Measurements from ENCODE around the gene MED16. TPM values are rescaled to one million over a fixed set of nuclear protein-coding genes. Genes with fewer than 3 reads are reported as not detected.
"Not testable (repeated sequence)": the region's sequence is repeated elsewhere in the genome, so short reads cannot be mapped to it uniquely, and the experiment has no call there.

Gene MED16
- total RNA-seq, 2 donors from 2014 or later: 29.4 to 33.6 TPM

DNA sequence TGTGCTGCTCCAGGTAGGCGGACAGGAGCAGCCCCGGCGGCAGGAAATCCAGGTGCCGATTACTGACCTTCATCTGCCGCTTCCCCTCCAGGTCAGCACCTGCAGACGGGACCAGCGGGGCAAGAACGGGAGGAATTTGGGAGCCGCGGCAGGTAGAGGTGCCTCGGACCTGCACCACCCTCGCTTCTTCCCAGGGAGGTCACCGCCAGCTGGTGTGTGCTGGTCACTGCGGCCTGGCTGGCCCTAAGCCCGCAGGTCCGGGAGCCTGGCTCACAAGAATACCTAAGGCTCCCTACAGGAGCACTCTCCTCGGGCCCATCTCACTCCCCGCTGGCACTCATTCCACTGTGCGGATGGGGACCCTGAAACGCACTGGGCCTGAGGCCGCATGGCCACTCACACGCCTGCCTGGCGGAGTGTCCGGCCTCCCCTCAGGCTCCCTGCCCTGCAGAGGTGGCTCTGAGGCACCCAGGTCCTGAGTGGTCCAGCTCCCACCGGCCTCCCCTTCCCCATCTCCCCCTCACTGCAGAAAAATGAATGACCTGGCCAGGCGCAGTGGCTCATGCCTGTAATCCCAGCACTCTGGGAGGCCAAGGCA is 4.6 kb upstream of the MED16 start:
- no peak for DNase-seq (ENCODE audit: low spot score)
- intact Hi-C loops (cut with DNase I): no loop called here

DNA sequence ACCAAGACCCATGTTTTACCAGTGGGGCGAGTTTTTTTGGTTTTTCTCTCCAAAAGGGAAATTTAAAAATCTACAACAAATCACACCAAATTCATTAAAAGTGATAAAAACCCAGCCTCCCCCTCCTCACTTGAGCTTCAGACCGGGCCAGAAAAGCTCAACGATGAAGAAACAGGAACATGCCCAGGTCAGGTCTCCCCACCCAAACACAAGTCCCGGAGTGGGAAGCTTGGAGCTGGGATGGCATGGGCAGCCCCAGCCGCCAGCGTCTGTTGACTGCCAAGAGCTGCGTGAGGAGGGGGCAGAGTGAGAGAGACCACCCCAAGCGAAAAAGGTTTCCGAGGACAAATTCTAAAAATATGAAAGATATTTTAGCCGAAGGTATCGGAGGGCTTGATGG is 4.0 kb upstream of the MED16 start:
- DNase-seq (ENCODE audit: low spot score): no peak
- intact Hi-C loops (cut with DNase I): no loop called here

DNA sequence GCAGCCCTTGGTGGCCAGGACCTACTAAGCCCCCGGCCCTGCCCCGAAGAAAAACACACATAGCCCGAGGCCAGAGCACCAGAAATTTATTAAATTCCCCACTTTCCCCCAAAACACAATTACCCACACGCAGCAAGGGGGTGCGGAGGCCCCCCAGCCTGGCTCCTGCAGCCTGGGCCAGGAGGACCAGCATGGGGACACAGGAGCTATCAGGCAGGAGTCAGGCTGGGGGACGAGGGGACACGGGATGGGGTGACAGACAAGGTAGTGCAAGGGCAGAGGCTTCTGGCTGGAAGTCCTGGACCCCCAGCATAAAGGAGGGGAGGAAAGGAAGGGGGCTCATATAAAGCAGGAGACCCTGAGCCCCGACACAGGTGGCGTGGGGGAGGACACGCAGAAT is 3.4 kb upstream of the MED16 start:
- intact Hi-C loops (cut with DNase I): no loop called here
- DNase-seq (ENCODE audit: low spot score): no peak

DNA sequence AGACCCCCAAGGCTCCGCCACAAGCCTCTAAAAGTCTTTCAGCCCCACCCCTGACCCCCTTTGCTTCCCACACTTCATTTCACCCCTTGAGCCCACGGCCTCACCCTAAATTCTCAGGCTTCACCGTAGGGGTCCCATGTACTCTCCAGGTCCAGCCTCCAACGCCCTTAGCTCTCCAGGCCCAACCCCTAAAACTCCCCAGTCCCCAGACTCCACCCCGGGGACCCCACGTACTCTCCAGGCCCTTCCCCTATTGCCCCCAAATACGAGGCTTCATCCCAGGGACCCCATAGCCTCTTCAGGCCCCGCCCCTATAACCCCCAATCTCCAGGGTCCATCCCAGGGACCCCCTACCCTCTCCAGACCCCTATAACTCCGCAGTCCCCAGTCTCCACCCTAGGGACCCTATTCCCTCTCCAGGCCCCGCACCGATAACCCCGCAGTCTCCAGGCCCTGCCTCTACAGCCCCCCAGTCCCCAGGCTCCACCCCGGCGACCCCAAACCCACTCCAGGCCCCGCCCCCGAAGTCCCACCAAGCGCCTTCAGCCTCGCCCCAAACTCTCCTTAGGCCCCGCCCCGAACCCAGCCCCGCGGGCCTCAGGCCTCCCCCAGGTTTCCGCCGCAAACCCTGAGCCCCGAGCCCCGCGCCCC is 619 bp downstream of the MED16 start:
- intact Hi-C loops (cut with DNase I): no loop called here
- no peak for DNase-seq (ENCODE audit: low spot score)

DNA sequence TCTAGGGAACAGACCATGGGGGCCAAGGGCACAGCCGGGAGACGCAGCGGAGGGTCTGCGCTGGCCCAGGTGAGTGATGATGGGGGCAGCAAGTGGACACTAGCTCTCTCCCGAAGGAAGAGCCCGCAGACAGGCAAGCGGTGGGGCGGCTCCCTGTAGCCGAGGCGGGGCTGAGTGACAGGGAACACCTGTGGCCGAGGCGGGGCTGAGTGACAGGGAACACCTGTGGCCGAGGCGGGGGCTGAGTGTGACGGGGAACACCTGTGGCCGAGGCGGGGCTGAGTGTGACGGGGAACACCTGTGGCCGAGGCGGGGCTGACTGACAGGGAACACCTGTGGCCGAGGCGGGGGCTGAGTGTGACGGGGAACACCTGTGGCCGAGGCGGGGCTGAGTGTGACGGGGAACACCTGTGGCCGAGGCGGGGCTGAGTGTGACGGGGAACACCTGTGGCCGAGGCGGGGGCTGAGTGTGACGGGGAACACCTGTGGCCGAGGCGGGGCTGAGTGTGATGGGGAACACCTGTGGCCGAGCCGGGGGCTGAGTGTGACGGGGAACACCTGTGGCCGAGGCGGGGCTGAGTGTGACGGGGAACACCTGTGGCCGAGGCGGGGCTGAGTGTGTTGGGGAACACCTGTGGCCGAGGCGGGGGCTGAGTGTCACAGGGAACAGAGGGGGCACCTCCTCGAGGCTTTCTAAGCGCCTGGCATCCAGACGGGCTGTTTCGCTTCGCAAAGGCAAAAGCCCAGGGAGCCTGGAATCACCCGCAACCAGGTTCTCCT is 1.4 kb downstream of the MED16 start:
- DNase-seq (ENCODE audit: low spot score); intact Hi-C loops (cut with DNase I): not testable (repeated sequence)

DNA sequence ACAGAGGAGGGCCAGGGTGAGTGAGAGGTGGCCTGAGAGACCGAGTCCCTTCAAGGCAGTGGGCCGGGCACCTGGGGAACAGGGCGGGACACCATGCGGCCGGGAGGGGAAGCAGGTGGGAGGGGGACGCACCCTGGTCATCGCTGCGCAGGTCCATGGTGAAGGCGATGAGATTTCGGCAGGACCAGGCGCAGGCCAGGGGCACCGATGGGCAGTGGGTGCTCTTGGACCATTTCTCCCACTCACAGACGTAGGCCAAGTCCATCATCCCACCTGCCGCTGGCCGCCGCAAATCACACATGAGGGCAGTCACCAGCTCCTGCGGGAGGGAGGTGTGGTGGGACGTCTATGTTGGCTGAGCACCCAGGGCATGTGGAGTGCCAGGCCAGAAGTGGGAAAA is 2.2 kb downstream of the MED16 start:
- DNase-seq (ENCODE audit: low spot score): no peak
- intact Hi-C loops (cut with DNase I): no loop called here

DNA sequence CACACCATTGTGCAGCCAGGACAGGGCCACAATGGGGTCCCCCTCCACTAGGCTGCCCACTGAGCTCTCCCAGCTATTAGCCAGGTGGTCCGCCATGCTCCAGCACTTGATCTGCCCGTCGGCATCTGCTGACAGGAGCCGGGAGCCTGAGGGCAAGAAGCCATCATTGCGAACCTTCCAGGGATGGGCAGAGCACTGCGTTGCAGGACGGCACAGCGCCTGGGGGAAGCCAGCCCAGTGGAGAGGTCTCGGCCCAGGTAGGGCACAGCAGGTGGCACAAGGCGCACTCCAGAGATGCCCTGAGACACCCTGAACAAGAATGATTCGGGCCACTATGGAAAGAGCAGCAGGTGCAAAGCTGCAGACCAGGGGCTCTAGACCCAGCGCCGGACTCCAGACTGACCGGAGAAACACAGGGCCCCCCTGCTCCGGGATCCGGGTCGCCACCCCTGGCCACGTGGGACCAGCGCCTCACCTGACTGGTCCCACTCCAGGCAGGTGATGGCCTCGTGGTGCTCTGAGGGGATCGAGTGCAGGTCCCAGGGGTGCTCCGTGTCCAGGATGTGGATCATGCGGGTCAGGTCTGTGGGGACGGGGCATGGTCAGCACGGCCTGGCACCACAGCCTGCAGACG is 3.2 kb downstream of the MED16 start:
- DNase-seq (ENCODE audit: low spot score): no peak
- intact Hi-C loops (cut with DNase I): loop anchor here in 1 of 2 donors (10.0 kb wide), 1 partner anchor 285 kb away; the partner anchor contains the start of gene SBNO2

DNA sequence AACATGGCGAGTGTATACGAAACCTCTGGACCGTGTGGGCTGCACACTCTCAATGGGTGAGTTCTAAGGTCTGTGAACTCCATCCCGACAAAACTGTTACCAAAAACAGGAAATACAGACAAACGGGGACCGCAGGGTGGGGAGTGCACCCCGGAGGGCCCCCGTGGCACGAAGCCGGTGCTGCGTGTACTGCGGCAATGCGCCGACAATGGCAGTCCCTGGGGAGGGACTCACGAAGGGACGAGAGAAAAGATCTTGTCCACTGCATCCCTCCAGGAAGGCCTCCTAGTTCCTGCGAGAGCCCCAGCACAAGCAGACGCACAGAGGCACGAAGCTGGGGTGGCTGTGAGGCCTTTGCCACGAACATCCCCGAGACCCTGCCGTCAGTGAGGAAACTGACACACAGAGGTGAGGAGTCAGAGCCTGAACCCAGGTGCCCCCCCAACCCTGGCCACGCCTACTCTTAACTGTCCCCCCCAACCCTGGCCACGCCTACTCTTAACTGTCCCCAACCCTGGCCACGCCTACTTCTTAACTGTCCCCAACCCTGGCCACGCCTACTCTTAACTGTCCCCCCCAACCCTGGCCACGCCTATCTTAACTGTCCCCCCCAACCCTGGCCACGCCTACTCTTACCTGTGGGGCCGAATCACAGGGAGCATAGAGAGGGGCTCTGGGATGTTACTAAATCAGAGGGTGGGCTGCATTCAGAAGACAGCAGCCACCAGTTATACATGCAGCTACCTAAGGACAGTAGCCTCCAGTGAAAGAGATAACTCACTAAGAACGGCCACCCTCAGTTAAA is 4.2 kb downstream of the MED16 start:
- intact Hi-C loops (cut with DNase I): loop anchor here in 1 of 2 donors (10.0 kb wide), 1 partner anchor 286 kb away; the partner anchor contains the start of gene SBNO2
- DNase-seq (ENCODE audit: low spot score): no peak

DNA sequence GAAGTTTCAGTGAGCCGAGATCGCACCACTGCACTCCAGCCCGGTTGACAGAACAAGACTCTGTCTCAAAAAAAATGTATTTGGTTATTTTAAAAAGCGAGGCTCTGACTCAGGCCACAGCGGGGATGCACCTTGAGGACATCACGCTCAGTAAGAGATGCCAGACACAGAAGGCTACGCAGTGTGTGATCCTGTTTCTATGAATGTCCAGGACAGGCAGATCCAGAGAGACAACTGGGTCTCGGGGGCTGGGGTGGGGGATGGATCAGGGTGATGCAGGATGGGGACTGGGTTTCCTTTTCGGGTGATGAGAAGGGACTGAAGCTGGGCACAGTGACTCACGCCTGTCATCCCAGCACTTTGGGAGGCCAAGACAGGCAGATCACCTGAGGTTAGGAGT is 5.4 kb downstream of the MED16 start:
- intact Hi-C loops (cut with DNase I): loop anchor here in 1 of 2 donors (10.0 kb wide), 1 partner anchor 287 kb away; the partner anchor contains the start of gene SBNO2

DNA sequence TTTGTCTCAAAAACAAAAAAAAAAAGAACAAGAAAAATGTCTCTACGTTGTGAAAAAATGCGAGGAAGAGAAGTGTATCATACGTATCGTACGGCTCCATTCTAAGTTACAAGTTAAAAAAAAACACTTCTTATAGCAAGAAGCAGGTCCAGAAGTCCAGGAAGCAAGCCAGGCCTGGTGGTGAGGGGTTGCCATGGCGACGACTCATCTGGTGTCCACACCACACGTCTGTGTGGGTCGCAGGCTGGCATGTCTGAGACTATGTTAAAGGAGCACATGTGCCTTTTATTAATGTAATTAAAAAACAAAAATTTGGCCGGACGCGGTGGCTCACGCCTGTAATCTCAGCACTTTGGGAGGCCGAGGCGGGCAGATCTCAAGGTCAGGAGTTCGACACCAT is 5.9 kb downstream of the MED16 start:
- DNase-seq (ENCODE audit: low spot score): no peak
- intact Hi-C loops (cut with DNase I): loop anchor here in 1 of 2 donors (10.0 kb wide), 1 partner anchor 288 kb away; the partner anchor contains the start of gene SBNO2

More for the DNA sequence above, 5.4 kb downstream of the MED16 start:
- DNase-seq (ENCODE audit: low spot score): no peak

DNA sequence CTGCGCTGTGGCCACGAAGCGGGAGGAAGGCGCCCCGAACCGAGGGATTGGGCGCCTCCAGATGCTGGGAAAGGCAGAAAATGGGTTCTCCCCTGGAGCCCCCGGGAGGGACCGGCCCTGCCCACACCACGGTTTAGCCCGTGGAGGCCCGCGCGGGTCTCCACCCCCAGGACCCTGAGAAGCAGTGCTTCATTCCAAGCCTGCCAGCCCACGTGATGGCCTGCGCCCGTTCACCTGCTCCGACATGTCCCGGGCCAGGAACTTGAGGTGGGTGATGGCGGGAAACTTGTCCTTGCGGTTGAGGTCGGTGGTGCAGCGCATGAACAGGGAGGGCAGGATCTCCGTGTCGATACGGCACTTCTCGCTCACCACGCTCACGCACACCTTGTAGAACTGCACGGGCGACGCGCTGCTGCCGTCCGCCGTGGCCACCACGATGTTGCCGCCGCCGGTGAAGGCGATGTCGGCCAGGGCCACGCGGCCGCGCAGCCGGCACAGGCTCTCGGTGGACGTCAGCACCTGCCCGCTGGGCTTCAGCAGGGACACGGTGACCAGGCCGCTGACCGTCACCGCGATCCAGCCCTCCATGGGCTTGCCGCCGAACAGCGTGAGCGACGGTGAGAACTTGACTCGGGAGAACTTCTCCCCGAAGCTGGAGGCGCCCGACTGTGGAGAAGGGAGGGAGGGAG is 7.3 kb downstream of the MED16 start:
- intact Hi-C loops (cut with DNase I): loop anchor here in 1 of 2 donors (10.0 kb wide), 1 partner anchor 289 kb away; the partner anchor contains the start of gene SBNO2
- no peak for DNase-seq (ENCODE audit: low spot score)

DNA sequence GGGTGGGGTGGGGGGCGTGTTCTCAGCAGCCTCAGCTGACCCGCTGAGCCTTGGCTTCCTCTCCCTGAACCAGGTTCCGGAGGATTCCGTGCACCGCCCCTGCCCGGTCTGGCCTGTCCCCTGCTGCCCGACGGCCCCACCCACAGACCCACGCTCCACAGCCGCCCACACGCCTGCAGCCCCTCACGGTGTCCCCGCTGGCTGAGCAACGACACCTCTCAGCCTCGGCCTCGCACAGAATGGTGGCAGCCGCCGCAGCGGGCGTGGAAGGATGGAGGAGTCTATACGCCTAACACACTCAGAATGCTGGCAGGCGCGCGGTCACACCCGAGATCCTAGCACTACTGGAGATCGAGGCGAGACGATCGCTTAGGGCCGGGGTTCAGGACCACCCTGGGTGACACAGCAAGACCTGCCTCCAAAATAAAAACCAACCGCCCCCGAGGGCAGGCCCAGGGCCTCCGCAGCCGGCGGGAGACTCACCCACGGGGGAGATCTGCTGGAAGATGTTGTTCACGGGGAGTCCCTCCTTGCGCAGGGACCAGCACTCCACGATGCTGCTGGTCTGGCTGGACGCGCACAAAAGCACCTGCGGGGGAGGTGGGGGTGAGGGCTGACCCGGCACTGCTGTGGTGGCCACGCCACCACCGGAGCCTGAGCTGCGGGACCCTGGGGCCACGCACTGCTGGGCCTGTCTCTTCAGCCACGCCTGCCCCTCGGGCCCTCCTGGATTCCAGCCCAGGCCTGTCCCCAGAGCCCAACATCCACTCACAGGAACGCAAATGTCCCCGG is 8.4 kb downstream of the MED16 start:
- intact Hi-C loops (cut with DNase I): loop anchor here in 1 of 2 donors (10.0 kb wide), 1 partner anchor 290 kb away; the partner anchor contains the start of gene SBNO2
- DNase-seq (ENCODE audit: low spot score): no peak

DNA sequence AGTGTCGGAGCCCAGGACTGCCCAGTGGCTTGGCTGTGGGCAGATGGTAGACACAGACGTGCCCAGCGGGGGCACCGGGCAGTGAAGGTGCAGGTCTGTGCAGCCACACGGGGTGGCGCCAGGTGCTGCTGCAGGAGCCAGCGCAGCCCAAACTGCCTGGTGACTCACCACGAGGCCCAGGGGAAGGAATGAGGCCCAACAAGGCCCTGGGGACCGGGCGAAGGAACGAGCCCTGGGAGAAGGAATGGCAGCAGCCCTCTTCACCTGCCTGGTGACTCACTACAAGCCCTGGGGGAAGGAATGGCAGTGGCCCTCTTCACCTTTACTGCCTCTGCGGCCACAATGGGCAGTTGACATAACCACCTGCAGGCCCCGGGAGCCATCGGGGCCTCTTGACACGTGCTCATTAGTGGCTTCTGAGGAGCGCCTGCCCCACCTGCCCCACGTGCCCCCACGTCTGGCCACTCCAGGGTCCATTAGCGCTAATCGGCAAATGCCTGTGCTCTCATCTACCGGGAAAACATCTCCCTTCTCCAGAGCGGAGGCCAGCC is 9.3 kb downstream of the MED16 start:
- intact Hi-C loops (cut with DNase I): loop anchor here in 1 of 2 donors (10.0 kb wide), 1 partner anchor 291 kb away; the partner anchor contains the start of gene SBNO2
- DNase-seq (ENCODE audit: low spot score): no peak

DNA sequence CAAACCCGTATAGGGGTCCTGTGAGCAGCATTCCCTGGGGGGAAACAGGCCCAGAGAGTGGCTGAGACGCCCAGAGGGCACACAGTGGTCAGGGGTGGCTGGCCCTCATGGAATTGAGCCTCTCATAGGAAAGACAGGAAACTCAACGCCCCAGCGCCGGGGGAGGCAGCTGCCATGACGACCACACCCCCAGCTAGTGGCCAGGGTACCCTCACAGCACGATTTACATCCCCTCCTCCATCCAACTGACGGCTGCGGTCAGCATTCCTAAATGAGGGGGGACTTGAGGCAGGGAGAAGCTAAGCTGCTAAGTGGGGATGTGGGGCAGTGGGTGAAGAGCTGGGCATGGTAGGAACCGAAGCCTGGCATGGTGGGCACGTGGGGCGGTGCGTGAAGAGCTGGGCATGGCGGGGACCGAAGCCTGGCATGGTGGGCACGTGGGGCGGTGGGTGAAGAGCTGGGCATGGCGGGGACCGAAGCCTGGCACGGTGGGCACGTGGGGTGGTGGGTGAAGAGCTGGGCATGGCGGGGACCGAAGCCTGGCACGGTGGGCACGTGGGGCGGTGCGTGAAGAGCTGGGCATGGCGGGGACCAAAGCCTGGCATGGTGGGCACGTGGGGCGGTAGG is 10.0 kb downstream of the MED16 start:
- DNase-seq (ENCODE audit: low spot score): no peak
- intact Hi-C loops (cut with DNase I): loop anchor here in 1 of 2 donors (10.0 kb wide), 1 partner anchor 292 kb away; the partner anchor contains the start of gene SBNO2

DNA sequence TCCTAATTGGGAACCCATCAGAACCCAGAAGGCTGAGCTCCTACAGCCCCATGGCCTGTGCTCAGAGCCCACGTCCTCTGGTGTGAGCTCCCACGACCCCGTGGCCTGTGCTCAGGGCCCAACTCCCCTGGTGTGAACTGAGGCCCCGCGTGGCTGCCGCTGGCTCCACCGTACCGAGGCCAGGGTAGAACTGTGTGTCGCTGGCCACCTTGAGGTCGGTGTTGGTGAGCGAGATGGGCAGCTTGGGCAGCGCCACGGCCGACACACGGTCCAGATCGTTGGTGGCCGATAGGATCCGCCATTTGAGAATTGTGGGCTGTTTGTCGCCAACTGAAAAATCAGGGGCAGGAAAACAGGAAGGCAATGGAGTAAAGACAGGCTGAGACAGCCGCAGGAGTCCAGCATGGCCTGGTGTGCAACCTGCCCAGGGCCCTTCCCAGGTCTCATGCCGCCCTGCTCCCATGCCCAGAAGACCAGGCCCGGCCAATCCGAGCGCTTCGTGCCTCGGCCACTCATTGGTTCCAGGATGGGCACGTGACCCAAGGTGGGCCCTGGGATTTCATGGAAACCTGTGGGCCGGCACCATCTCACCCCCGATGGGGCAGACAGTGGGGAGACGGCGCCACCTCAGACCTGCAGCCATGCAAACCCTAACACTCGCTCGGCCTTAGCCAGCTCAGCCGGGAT is 11.5 kb downstream of the MED16 start:
- intact Hi-C loops (cut with DNase I): loop anchor here in 1 of 2 donors (10.0 kb wide), 1 partner anchor 293 kb away; the partner anchor contains the start of gene SBNO2
- DNase-seq (ENCODE audit: low spot score): no peak

Data from posterior vena cava (tissue), 2 donors.